ENCODE data around the gene SORBS1.
A peak's percentile ranks its signal among the peaks of the same experiment; 100 is the strongest.

The SORBS1 gene

GRCh38 chr10:95561177-95561863 lies at the start of gene SORBS1:
Gene SORBS1, minus strand, starts transcription at chr10:95561371. Its CDS starts 120,236 bp downstream, at chr10:95441135.
- DNase-seq (ENCODE audit: low read depth, low spot score) = peak; percentile 55

- no peak for DNase-seq (ENCODE audit: low read depth, low spot score)
Observed at GRCh38 chr10:95610727-95611126, 49.6 kb upstream of the SORBS1 start.

- DNase-seq (ENCODE audit: low read depth, low spot score) = no peak
Observed at GRCh38 chr10:95606922-95607321, 45.8 kb upstream of the SORBS1 start.

DNA sequence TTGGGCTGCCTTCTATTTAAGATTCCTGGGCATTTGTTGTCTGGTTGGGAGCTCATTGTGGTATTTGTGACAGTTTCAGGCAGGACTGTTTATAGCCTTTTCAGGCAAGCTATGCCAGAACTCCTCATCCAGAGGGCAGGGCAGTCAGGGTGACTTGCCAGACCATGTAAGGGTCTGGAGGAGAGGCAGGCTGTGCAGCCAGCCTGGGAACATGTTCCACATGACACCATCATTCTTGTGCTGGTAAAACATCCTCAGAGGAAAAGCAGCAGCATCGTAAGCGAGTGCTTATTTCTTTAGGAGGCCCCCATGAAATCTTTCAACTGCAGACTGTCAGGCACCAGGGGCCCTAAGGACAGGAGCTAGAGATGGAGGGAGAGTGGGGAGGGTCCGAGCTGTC lies 44.0 kb upstream of the SORBS1 start:
- no peak for DNase-seq (ENCODE audit: low read depth, low spot score)

DNA sequence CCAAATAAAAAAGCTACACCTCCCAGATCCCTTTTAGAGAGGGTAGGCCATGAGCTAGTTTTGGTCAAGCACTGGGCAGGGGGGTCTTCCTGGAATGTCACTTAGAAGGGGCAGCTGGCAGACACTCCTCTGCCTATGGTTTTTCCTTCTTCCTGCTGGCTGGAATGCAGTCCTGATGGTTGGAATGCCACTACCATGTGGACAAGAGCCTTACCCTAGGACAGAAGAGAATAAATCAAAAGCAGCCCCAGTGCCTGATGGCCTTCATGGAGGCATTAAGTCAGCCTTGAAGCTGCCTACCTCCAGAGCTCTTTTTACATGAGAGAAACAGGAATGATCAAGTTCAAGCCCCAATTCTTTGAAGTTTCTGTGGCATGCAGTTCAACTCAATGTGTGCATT lies 43.5 kb upstream of the SORBS1 start:
- DNase-seq (ENCODE audit: low read depth, low spot score) = no peak

GRCh38 chr10:95602382-95602781 lies 41.2 kb upstream of the SORBS1 start:
- no peak for DNase-seq (ENCODE audit: low read depth, low spot score)

GRCh38 chr10:95601116-95601719 lies 40.0 kb upstream of the SORBS1 start:
- no peak for DNase-seq (ENCODE audit: low read depth, low spot score)

- no peak for DNase-seq (ENCODE audit: low read depth, low spot score)
Observed at GRCh38 chr10:95600158-95600557, 39.0 kb upstream of the SORBS1 start.

DNA sequence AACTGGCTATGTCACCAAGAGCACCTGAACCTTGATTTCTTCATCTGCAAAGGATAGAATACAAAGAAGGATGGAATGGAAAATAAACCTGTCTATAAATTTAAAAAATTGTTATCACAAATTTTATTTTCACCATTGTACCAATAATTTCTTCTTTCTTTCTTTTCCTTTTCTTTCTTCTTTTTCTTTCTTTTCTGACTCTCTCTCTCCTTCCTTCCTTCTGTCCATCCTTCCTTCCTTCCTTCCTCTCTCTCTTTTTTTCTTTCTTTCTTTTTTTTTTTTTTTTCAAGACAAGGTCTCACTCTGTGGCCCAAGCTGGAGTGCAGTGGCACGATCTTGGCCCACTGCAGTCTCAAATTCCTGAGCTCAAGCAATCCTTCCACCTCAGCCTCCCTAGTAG lies 36.6 kb upstream of the SORBS1 start:
- DNase-seq (ENCODE audit: low read depth, low spot score) = no peak

- no peak for DNase-seq (ENCODE audit: low read depth, low spot score)
Observed at GRCh38 chr10:95588025-95588424, 26.9 kb upstream of the SORBS1 start.

- DNase-seq (ENCODE audit: low read depth, low spot score) = no peak
Observed at GRCh38 chr10:95579835-95580535, 18.8 kb upstream of the SORBS1 start.

DNA sequence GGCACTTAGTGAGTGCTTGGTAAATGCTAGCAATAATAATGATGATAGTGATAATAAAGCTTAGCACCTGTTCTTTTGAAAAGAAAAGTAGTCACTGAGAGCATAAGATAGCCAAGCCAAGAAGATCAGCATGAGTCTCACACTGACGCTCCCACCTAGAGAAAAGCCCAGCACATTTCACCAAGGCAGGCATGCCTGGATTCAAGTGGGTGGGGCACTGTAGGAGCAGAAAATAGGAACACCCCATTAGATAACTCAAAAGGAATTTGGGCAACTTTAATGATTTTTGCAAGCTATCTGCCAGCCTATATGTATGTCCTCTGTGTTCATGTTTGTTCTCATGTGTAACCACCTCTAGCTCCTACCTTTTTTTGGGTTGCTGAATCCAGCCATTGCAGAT lies 18.1 kb upstream of the SORBS1 start:
- DNase-seq (ENCODE audit: low read depth, low spot score) = no peak

GRCh38 chr10:95578619-95579018 lies 17.4 kb upstream of the SORBS1 start:
- DNase-seq (ENCODE audit: low read depth, low spot score) = no peak

DNA sequence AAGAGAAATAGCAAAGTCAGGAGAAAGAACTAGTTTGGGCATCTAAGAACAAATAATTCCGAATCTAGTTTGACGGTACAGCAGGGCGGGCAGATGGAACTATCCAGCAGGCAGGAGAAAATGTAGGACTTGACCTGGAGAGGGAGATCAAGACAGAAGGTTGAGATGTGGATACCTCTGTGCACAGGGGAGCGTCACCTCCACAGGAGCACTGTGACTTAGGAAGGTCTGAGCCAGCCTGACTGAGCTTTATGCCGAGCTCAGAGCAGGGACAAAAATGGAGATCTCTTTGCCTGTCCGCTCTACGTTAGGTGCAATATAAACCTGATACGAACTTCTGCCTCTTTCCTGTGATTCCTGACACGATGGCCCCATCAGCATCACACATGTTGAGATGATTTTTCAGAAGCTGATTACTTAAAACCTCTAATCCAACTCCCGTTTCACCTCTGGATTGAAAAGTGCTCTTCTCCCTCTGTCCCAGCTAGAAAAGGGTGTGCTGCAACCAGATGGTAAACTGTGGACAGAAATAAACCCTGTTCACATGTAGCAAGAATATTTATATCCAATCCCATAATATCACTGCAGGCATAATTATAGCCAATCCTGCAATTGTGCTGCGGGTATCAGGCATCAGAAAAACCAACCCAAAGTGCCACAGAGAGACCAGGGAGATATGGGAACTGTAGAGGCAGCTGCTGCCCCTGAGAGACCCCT lies 13.6 kb upstream of the SORBS1 start:
- no peak for DNase-seq (ENCODE audit: low read depth, low spot score)

DNA sequence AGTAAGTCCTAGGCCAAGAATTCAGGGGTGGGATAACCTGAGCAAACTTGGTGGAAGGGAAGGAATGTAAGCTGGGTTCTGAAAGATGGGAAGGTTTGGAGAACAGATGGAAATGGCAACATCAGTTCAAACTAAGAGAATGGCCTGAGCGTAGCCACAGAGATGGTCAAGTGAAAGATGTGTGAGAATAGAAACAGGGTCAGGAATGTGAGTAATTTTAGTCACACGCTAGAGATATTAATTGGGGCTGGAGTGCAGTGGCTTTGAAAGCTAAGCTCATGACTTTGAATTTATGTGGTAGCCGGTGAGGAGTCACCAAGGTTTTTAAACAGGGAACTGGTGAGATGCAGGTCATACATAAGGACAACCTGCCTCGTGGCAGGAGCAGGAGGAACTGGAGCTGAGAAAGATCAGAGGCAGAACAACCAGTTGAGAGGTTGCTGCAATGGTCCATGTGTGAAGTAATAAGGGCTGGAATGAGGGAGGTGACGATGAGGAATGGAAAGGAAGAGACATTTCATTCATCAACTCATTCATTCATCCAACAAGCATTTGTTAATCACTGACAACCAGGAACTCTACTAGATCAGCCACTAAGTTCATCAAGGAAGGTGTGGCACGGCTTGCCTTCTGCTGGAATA lies 12.9 kb upstream of the SORBS1 start:
- no peak for DNase-seq (ENCODE audit: low read depth, low spot score)

GRCh38 chr10:95573527-95573926 lies 12.4 kb upstream of the SORBS1 start:
- no peak for DNase-seq (ENCODE audit: low read depth, low spot score)

- DNase-seq (ENCODE audit: low read depth, low spot score) = no peak
Observed at GRCh38 chr10:95572131-95572820, 11.1 kb upstream of the SORBS1 start.

GRCh38 chr10:95571390-95571789 lies 10.2 kb upstream of the SORBS1 start:
- DNase-seq (ENCODE audit: low read depth, low spot score) = no peak

GRCh38 chr10:95569368-95569767 lies 8.2 kb upstream of the SORBS1 start:
- no peak for DNase-seq (ENCODE audit: low read depth, low spot score)

GRCh38 chr10:95567903-95568630 lies 6.9 kb upstream of the SORBS1 start:
- DNase-seq (ENCODE audit: low read depth, low spot score) = no peak

DNA sequence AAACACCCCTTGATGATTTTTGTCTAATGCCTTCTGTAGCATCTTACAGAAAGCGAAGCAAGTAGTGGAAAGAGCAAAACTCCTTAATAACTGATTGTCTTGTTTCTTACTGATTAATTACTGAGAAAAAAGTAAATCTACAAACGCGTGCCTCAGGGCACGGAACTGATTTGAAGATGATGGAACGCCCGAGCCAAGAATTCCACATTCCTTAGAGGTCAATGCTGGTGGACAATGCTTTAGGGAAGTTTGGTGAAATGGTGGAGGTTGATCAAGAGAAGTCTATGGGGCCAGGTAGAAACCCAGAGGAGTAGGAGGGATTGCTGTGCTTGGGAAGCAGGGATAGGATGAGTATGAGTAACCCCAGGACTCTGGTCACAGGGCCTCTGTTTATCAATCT lies 5.0 kb upstream of the SORBS1 start:
- DNase-seq (ENCODE audit: low read depth, low spot score) = no peak

All from activated naive CD8-positive, alpha-beta T cell treated with anti-CD3 and anti-CD28 coated beads, Interleukin-2, amount 50 U/mL, for 16 hours (primary cell).